Smooth muscle cell (in vitro differentiated cells): ENCODE results near the gene PIK3C2B. TPM values are rescaled to one million over a fixed set of nuclear protein-coding genes. Genes with fewer than 3 reads are reported as not detected.

Experiments used
- DNase-seq: peaks from one replicate; lab custom pipeline; 2025; ENCODE audit not compliant: unreplicated experiment; lab: John Stamatoyannopoulos, UW
- H2AFZ ChIP-seq: fragments of 200-600 bp; sonication (generic); 2 replicates; pipeline ENCODE4 v1.6.0; 2016; ENCODE audit warnings: antibody characterized with exemption, low read depth, mild to moderate bottlenecking
- H3F3A ChIP-seq: fragments of 200-600 bp; sonication (generic); 2 replicates; pipeline ENCODE4 v1.6.0; 2017; ENCODE audit warnings: antibody characterized with exemption, low read depth
- H3K27ac ChIP-seq: fragments of 200-600 bp; sonication (generic); 2 replicates; pipeline ENCODE4 v1.5.1; 2016; ENCODE audit warnings: low read depth, mild to moderate bottlenecking
- H3K27me3 ChIP-seq: fragments of 200-600 bp; sonication (generic); 2 replicates; pipeline ENCODE4 v1.6.1; 2016; ENCODE audit warnings: low read depth, mild to moderate bottlenecking
- H3K36me3 ChIP-seq: fragments of 200-600 bp; sonication (generic); 2 replicates; pipeline ENCODE4 v1.5.1; 2016; ENCODE audit warnings: low read depth
- H3K4me1 ChIP-seq: fragments of 200-600 bp; sonication (generic); 2 replicates; pipeline ENCODE4 v1.5.1; 2016; ENCODE audit warnings: low read depth
- H3K4me2 ChIP-seq: fragments of 200-600 bp; sonication (generic); 2 replicates; pipeline ENCODE4 v1.6.0; 2016; ENCODE audit warnings: mild to moderate bottlenecking
- H3K4me3 ChIP-seq: fragments of 200-600 bp; sonication (generic); 2 replicates; pipeline ENCODE4 v1.5.1; 2016; ENCODE audit warnings: mild to moderate bottlenecking
- H3K79me2 ChIP-seq: fragments of 200-600 bp; sonication (generic); 2 replicates; pipeline ENCODE4 v1.6.0; 2016; ENCODE audit warnings: low read depth, mild to moderate bottlenecking
- H3K9ac ChIP-seq: fragments of 200-600 bp; sonication (generic); 2 replicates; pipeline ENCODE4 v1.6.0; 2016; ENCODE audit warnings: low read depth
- H3K9me3 ChIP-seq: fragments of 200-600 bp; sonication (generic); replicated peaks from 2 replicates; pipeline ENCODE4 v1.5.1; 2016; ENCODE audit warnings: low read depth
- H4K20me1 ChIP-seq: fragments of 200-600 bp; sonication (generic); 2 replicates; pipeline ENCODE4 v1.6.0; 2016; ENCODE audit warnings: low read depth
- WGBS: methylation state at CpG from one replicate; pipeline ENCODE4 v1.1.7; 2016; ENCODE audit warnings: low lambda C conversion rate; 5-methylcytosine and 5-hydroxymethylcytosine counted together
- polyA plus RNA-seq: library from polyadenylated mRNA; unstranded; fragments of >200 nt; fragmentation: Nextera tagmentation; extraction: Ambion mirVana; gene quantifications from 2 replicates; pipeline ENCODE4 v1.2.1, GENCODE V29; 2016
- total RNA-seq: library from RNA; depleted of rRNA; stranded (reverse); fragments of >200 nt; gene quantifications from 2 replicates; pipeline ENCODE4 v1.2.3, GENCODE V29; 2014
- TF ChIP-seq, protein P1 (sequence below): fragments of 200-600 bp; sonication (generic); IDR thresholded peaks from 2 replicates; pipeline ENCODE4 v1.5.1; 2017; ENCODE audit warnings: borderline replicate concordance, mild to moderate bottlenecking, antibody characterized with exemption; ENCODE audit not compliant: insufficient read depth, poor library complexity, severe bottlenecking

PIK3C2B gene
- total and polyA plus RNA-seq, 2 experiments from 2014 or later = 3.0 to 9.5 TPM

DNA sequence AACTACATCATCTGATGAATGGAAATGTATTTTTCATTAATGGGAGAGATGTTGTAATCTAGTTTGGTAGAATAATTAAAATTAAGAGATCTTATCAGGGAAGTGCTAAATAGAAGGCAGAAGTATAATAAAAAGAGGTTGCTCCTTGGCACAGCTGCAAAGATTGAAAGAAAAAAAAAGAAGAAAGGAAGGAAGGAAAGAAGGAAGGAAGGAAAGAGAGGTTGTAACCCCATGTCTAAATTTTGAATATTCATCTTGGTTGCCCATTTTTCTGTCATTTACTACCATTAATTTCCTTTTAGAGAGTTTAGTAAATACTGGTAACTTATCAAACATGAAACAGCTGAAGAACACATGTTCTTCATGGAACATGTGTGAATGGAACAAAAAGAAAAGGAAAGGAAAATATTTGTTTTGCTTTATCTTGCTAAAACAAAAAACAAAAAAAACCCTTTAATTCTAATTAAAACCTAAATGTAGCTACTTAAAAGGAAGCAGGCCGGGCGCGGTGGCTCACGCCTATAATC is 11.1 kb upstream of the PIK3C2B start:
- TF ChIP-seq, protein P1, sequence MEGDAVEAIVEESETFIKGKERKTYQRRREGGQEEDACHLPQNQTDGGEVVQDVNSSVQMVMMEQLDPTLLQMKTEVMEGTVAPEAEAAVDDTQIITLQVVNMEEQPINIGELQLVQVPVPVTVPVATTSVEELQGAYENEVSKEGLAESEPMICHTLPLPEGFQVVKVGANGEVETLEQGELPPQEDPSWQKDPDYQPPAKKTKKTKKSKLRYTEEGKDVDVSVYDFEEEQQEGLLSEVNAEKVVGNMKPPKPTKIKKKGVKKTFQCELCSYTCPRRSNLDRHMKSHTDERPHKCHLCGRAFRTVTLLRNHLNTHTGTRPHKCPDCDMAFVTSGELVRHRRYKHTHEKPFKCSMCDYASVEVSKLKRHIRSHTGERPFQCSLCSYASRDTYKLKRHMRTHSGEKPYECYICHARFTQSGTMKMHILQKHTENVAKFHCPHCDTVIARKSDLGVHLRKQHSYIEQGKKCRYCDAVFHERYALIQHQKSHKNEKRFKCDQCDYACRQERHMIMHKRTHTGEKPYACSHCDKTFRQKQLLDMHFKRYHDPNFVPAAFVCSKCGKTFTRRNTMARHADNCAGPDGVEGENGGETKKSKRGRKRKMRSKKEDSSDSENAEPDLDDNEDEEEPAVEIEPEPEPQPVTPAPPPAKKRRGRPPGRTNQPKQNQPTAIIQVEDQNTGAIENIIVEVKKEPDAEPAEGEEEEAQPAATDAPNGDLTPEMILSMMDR = no peak
- no peaks in the 10 kb centered on the region for H4K20me1 ChIP-seq
- peak overlapping the region; percentile 71 for H3K4me3 ChIP-seq
- no peaks in the 10 kb centered on the region for H3K79me2 ChIP-seq
- WGBS = 1% methylated on average over 4 of the region's 4 CpGs
- H2AFZ ChIP-seq = peak overlapping the region; percentile 60
- no peaks in the 10 kb centered on the region for H3K36me3 ChIP-seq
- peaks cover 4% of the 10 kb centered on the region for H3F3A ChIP-seq
- H3K9ac ChIP-seq = no peak overlapping the region
- H3K4me2 ChIP-seq = peak overlapping the region; percentile 80
- H3K27ac ChIP-seq = peak overlapping the region; percentile 38
- no peaks in the 10 kb centered on the region for H3K4me1 ChIP-seq
- H3K9me3 ChIP-seq = no peaks in the 10 kb centered on the region
- H3K27me3 ChIP-seq = no peaks in the 10 kb centered on the region
- no peak for DNase-seq

DNA sequence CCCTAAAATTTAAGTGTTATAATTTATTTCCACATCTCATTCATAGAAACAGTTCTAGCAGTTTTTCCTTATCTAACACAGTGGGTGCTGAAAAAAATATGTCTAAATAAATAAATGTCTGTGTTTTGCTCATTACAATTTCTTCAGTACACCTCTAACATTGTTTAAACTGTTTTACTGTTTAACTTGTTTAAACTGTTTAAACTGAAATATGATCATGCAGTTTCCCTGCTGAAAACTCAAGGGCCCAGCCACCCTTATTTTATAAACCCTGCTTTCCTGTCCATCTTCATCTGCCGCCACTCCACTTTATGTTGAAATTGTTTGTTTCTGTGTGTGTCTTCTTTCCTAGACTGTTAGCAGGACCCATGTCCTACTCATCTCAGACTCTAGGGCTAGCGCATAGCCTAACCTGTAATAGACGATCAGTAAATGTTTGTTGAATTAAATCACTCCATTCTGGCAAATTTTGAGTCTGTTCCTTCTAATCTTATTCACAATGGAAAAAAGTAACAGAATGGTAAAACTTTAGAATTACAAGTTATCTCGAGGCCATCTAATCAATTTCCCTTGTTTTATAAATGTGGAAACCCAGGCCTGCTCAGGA is 9.4 kb upstream of the PIK3C2B start:
- WGBS = 94% methylated on average over 4 of the region's 4 CpGs
- Histone ChIP-seq H3K4me2 (no peak overlapping the region), H3K9me3 (no peaks in the 10 kb centered on the region), H4K20me1 (no peaks in the 10 kb centered on the region), H3K4me1 (no peaks in the 10 kb centered on the region), H3K27ac (no peak overlapping the region), H3F3A (peaks cover 4% of the 10 kb centered on the region), H3K36me3 (no peaks in the 10 kb centered on the region), H3K27me3 (no peaks in the 10 kb centered on the region), H3K79me2 (no peaks in the 10 kb centered on the region), H3K9ac (no peak overlapping the region), H2AFZ (no peak overlapping the region), H3K4me3 (no peak overlapping the region)
- TF ChIP-seq, protein P1 = no peak
- DNase-seq = no peak

DNA sequence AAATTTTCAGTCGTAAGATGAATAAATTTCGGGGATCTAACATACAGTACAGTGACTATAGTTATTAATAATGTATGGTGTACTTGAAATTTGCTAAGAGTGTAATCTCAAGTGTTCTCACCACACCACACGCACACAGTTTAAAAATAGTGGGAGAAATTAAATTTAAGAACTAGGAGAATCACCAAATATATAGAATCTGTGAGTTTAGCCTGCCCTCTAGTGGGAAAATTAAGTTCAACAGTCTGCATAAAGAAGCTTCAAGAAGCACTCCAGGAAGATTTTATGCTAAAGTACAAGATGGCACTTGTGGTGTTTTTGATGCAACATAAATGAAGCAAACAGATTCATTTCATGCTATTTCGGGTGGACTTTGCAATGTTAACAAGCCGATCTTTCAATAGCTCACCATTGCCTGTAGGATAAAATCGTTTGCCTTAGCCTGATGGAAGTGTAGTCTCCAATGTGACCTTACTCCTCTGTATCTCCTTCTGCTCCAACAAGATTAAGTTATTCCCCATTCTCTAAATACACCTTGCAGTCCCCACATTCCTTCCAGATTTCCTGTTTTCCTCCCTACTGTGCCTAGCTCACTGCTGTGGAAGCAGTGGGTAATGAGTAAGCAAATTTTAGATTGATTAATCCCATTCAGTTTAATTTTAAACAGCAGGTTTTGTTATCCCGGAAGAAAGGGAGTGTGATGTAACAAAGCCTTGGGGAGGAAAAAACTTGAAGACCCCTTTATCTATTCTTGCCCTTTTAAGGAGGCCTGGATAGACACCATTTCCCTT is 8.7 kb upstream of the PIK3C2B start:
- Histone ChIP-seq H4K20me1 (no peaks in the 10 kb centered on the region), H2AFZ (no peak overlapping the region), H3K9ac (no peak overlapping the region), H3F3A (peaks cover 4% of the 10 kb centered on the region), H3K4me1 (no peaks in the 10 kb centered on the region), H3K4me2 (no peak overlapping the region), H3K27ac (no peak overlapping the region), H3K4me3 (no peak overlapping the region), H3K27me3 (no peaks in the 10 kb centered on the region), H3K79me2 (no peaks in the 10 kb centered on the region), H3K9me3 (no peaks in the 10 kb centered on the region), H3K36me3 (no peaks in the 10 kb centered on the region)
- 31% methylated on average over 7 of the region's 7 CpGs for WGBS
- no peak for DNase-seq
- TF ChIP-seq, protein P1 = peak; percentile 74
